HG02852 (cell line): ENCODE data around the gene SLC4A1AP.
"Not testable (repeated sequence)": the region's sequence is repeated elsewhere in the genome, so short reads cannot be mapped to it uniquely, and the experiment has no call there.

ENCODE experiments used
- ATAC-seq: cut with Tn5 transposase; IDR thresholded peaks from one replicate; pipeline ENCODE4 v1.9.1; 2021; ENCODE audit warnings: mild to moderate bottlenecking, moderate library complexity; ENCODE audit not compliant: unreplicated experiment

SLC4A1AP gene

GRCh38 chr2:27647737-27648136 lies 16.0 kb upstream of the SLC4A1AP start:
- no peak for ATAC-seq

GRCh38 chr2:27651056-27651455 lies 12.6 kb upstream of the SLC4A1AP start:
- no peak for ATAC-seq

GRCh38 chr2:27652341-27652740 lies 11.3 kb upstream of the SLC4A1AP start:
- ATAC-seq, result no peak

GRCh38 chr2:27652790-27653189 lies 10.9 kb upstream of the SLC4A1AP start:
- no peak for ATAC-seq

GRCh38 chr2:27653397-27653796 lies 10.3 kb upstream of the SLC4A1AP start:
- ATAC-seq, result no peak

- ATAC-seq, result no peak
These were observed 8.3 kb upstream of the SLC4A1AP start for GRCh38 chr2:27655155-27655951.

GRCh38 chr2:27661371-27661770 lies 2.3 kb upstream of the SLC4A1AP start:
- ATAC-seq, result no peak

GRCh38 chr2:27664154-27664574 lies 475 bp downstream of the SLC4A1AP start:
- ATAC-seq, result peak; percentile 11

GRCh38 chr2:27664622-27665363 lies 1.1 kb downstream of the SLC4A1AP start:
- no peak for ATAC-seq

- no peak for ATAC-seq
These were observed 3.8 kb downstream of the SLC4A1AP start for GRCh38 chr2:27667446-27667845.

GRCh38 chr2:27671235-27671634 lies 7.5 kb downstream of the SLC4A1AP start:
- no peak for ATAC-seq

GRCh38 chr2:27672723-27673486 lies 9.2 kb downstream of the SLC4A1AP start:
- ATAC-seq, result no peak

GRCh38 chr2:27680571-27680970 lies 16.9 kb downstream of the SLC4A1AP start:
- no peak for ATAC-seq

- ATAC-seq, result no peak
These were observed 18.2 kb downstream of the SLC4A1AP start for GRCh38 chr2:27681841-27682240.

GRCh38 chr2:27682334-27682771 lies 18.7 kb downstream of the SLC4A1AP start:
- ATAC-seq, result not testable (repeated sequence)

GRCh38 chr2:27683390-27684071 lies 19.8 kb downstream of the SLC4A1AP start:
- ATAC-seq, result peak; percentile 74

GRCh38 chr2:27685006-27685405 lies 21.3 kb downstream of the SLC4A1AP start:
- not testable (repeated sequence) for ATAC-seq

- no peak for ATAC-seq
These were observed 21.9 kb downstream of the SLC4A1AP start for GRCh38 chr2:27685577-27685976.

GRCh38 chr2:27687232-27687631 lies 23.5 kb downstream of the SLC4A1AP start:
- no peak for ATAC-seq

GRCh38 chr2:27689424-27689823 lies 25.7 kb downstream of the SLC4A1AP start:
- ATAC-seq, result no peak

GRCh38 chr2:27690052-27690451 lies 26.4 kb downstream of the SLC4A1AP start:
- ATAC-seq, result no peak
